GM18873 (cell line): Measurements from ENCODE around the gene BAZ2B.
A peak's percentile ranks its signal among the peaks of the same experiment; 100 is the strongest.

Source experiments
- ATAC-seq: cut with Tn5 transposase; IDR thresholded peaks from one replicate; pipeline ENCODE4 v1.9.1; 2021; ENCODE audit warnings: mild to moderate bottlenecking, moderate library complexity, moderate number of reproducible peaks; ENCODE audit not compliant: unreplicated experiment, low FRiP score

The BAZ2B gene

GRCh38 chr2:159615367-159616285 is 722 bp downstream of the BAZ2B start:
- peak; percentile 42 for ATAC-seq

- peak; percentile 8 for ATAC-seq
Observed at GRCh38 chr2:159614534-159615366, 1.6 kb downstream of the BAZ2B start.

DNA sequence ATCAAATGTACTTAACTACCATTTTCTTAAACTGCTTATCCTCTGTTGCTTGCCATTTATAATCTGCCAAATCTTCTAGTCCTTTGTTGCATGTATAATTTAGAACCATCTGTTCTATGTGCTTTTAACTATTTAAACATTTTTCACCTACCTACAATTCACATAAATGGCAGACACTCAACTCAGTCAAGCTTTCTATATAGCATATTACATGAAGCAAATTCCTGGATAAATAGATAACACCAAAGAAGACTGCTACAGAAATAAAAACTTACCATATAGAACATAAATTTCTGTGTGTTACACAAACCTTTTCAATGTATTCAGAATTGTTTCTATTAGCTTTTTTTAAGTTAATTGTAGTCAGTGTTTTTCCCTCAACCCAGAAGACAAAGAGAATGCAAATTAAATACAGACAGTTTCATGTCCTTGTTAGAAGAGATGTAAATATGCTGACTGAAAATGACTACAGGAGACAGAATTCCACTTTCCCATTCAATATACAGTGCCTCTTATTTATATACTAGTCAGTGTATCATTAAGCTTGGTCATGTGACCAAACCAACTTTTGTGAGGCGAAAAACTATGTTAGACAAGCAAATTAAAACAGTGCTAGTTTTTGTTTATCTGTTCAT is 2.6 kb downstream of the BAZ2B start:
- ATAC-seq: no peak

DNA sequence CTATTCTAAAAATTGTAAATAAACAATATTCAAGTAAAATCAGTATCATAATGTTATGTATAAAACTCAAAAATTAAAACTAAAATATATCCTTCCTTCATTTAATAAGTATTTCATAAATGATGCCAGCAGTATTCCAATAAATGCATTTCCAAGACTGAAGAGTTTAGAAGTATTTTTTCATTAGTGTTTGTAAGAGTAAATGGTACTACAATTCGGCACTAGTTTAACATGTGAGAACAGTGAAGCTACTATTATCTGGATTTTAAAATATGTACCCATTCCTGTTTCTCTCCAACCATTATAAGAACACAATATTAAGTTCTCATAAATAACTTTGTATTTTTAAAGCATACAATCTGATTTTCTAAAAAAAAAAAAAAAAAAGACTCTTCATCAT is 3.3 kb downstream of the BAZ2B start:
- ATAC-seq: no peak

DNA sequence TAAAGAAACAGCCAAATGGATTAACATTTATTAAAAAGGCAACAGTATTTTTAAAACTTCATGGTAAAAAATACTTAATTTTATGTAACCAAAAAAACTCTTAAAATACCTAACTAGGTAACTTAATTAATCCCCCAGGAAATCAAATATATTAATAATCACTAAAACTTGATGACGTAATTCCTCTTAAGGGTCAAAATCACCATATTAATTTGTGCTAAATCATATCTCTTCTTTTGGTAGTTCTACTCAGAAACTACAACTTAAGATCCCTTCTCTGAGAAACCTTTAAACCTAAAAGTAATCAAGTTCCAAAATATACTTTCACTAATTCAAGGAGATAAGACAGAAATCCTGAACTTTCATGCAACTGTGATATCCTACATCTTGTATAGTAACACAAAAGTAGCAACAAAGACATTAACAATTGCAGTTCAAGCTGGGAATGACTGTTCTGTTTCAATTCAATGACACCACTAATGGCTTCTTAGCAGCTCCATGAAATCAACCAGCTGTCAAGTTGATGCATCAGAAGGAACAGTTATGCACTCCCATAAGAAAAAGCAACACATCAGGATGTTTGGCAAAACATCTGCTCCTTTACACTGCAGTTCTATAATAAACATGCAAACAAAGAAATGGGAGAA is 4.0 kb downstream of the BAZ2B start:
- ATAC-seq: no peak

- ATAC-seq: no peak
Observed at GRCh38 chr2:159609811-159610549, 6.4 kb downstream of the BAZ2B start.

DNA sequence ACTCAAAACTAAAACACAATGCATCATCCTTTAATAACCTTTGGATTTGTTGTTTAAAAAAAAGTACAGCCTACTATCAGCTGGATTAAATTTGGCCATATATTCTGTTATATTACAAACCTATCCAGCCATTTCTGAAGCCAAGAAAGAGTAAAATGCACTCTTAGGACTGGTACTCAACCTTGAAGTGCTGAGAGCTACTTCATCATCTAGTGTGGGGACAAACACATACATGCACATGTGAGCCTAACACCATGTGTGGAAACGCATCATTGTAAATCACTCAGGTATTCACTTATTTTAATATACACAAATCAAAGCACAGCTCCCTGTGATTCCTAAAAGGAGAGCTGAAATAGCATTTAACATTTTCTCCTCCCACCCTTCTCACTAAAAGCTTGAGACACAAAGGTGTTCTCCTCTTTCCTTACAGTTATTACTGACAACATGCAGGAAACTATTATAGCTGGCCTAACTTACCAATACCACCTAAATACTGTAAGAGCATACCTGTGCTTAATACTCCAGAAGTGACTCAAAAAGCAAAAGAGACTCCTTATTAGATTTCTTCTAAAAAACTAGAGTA is 7.5 kb downstream of the BAZ2B start:
- no peak for ATAC-seq

- no peak for ATAC-seq
Observed at GRCh38 chr2:159608108-159608507, 8.2 kb downstream of the BAZ2B start.

GRCh38 chr2:159606287-159606686 is 10.1 kb downstream of the BAZ2B start:
- no peak for ATAC-seq

DNA sequence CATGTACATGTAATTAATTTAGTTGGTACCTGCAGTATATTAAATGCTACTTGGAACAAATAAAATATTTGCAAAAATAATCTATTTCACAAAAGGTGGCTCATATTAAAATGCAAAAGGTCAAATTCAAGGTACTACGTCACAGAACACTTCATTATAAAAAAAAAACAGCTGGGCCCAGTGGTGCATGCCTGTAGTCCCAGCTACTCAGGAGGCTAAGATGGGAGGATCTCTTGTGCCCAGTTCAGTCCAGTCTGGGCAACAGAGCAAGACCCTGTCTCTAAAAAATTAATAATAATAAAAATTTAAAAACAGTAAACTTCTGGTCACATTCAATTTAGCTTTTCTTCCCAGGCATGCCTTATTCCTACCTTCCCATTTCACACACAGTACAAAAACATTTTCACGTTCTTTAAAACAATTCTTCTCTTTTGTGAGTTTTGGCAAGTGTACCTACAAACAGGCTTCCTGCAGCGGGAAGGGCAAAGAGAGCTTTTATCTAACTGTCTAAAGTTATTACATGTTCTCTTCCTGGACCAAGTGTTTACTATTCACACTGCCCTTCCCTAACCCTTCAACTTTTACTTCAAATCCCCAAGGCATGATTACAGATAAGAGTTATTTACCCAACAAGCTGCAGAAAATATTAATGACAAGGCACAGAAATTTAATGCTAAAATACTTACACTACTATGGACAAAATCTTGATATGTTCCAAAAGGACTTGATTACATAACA is 10.7 kb downstream of the BAZ2B start:
- no peak for ATAC-seq

GRCh38 chr2:159604159-159604558 is 12.2 kb downstream of the BAZ2B start:
- ATAC-seq: no peak

DNA sequence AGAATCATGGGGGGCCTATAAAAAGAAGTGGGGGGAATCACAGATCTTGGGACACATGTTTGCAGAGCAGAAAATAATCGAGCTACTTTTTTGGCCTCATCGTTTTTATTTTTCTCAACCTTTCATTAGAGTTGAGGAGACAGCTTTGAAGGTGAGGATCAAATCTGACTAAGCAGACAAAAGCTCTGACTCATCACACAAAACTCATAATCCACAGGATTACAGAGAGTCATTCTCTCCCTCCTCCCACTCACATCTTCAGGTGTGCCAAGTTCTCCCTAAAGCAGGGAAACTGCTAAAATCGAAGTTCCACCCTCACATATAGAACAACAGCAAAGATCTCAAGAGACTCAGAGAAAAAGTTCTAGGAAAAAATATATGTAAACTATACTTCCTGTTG is 15.6 kb downstream of the BAZ2B start:
- no peak for ATAC-seq

GRCh38 chr2:159595410-159596046 is 20.8 kb downstream of the BAZ2B start:
- ATAC-seq: no peak

DNA sequence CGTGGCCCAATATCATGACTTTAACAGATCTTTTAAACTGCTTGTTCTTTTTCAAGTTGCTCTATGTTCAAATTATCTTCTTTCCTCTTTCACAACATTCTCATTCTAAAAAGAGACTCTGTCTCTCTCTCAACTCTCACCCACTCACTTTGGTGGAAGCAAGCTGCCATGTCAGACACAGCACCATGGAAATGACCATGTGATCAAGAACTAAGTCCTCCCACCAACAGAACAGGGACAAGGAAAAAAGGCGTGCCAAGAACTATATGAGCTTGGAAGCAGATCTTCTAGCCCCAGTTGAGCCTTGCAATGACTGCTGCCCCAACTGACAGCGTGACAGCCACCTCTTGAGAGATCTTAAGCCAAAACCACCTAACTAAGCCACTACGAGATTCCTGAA is 23.9 kb downstream of the BAZ2B start:
- no peak for ATAC-seq

DNA sequence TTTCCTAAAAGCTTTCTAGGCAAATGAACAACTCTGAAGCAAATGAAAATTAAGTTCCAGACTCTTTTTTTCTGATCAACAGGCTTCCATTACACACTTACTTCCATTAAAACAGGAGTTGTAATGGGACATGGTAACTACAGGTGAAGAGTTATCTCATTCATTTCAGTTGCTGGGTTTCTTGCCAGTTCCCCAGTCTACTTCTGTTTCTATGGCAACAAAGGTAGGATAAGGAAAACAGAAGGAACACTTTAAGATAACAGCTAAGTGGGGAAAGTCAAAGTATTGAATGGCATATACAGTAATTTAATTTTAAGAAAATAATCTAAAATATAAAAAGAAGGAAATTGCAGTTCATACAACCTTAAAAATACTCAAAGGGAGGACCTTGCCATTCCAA is 25.1 kb downstream of the BAZ2B start:
- ATAC-seq: no peak

- no peak for ATAC-seq
Observed at GRCh38 chr2:159589286-159589685, 27.1 kb downstream of the BAZ2B start.

DNA sequence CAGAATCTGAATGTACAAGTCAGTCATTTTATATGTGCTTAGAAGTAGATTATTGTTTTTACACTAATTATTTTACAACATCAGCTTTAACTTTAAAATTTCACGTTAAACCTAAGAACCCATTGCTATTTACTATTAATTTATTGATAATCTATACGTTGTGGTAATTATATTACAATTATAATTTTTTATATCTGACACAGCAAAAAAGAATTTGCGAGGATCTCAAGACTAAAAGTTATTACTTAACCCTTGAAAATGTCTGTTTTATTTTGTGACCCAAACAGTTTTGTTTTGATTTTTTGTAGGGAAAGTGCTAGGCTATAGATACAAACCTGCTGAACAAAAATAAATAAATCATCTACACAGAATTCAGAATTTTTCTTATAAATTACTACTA is 30.3 kb downstream of the BAZ2B start:
- ATAC-seq: no peak

- ATAC-seq: no peak
Observed at GRCh38 chr2:159585622-159586021, 30.7 kb downstream of the BAZ2B start.
